Stimulated activated CD8-positive, alpha-beta memory T cell treated with anti-CD3 and anti-CD28 coated beads, Interleukin-12 subunit alpha, Interleukin-12 subunit beta, amount 100 ng/mL, for 4 hours (primary cell): ENCODE data around the gene ETV2.
"Not testable (repeated sequence)": the region's sequence is repeated elsewhere in the genome, so short reads cannot be mapped to it uniquely, and the experiment has no call there.

Experiments used
- DNase-seq: peaks from one replicate; pipeline ENCODE4 v3.0.0-alpha.2; 2020; ENCODE audit warnings: low read depth

ETV2 gene, protein sequence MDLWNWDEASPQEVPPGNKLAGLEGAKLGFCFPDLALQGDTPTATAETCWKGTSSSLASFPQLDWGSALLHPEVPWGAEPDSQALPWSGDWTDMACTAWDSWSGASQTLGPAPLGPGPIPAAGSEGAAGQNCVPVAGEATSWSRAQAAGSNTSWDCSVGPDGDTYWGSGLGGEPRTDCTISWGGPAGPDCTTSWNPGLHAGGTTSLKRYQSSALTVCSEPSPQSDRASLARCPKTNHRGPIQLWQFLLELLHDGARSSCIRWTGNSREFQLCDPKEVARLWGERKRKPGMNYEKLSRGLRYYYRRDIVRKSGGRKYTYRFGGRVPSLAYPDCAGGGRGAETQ

DNA sequence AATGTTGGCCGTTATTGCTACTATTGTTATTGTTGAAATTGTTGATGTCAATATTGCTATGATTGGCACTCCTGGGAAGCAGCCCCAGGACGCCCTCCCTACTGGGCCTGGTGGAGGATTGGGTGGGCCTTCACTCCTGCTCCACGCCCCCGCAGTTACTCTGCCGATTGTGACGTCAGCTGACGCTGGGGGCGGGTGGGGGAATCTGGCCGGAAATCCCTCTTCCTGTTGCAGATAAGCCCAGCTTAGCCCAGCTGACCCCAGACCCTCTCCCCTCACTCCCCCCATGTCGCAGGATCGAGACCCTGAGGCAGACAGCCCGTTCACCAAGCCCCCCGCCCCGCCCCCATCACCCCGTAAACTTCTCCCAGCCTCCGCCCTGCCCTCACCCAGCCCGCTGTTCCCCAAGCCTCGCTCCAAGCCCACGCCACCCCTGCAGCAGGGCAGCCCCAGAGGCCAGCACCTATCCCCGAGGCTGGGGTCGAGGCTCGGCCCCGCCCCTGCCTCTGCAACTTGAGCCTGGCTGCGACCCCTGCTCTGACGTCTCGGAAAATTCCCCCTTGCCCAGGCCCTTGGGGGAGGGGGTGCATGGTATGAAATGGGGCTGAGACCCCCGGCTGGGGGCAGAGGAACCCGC lies at the start of gene ETV2:
ETV2 (plus strand) TSS at position 231 of the 637 bp plus-strand sequence. CDS start 716 bp downstream, outside the sequence.
- peak; percentile 36 for DNase-seq

DNA sequence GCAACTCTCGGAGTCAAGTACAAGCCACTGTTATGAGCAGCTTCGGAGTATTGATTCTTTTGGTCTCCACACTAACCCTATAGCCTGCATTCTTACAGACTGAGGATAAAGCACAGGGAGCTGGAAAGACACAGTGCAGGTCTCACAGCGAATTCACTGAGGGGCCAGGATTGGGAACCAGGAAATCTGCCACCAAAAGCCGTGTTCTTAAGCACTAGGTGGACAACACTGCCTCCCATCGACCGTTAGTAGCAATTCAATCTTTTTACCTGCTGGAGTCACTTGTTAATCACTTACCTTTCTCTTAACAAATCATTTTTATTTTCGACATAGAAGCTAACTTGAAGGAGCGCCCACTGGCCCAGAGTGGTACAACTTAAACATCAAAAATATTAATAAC lies 49.3 kb upstream of the ETV2 start:
- no peak for DNase-seq

DNA sequence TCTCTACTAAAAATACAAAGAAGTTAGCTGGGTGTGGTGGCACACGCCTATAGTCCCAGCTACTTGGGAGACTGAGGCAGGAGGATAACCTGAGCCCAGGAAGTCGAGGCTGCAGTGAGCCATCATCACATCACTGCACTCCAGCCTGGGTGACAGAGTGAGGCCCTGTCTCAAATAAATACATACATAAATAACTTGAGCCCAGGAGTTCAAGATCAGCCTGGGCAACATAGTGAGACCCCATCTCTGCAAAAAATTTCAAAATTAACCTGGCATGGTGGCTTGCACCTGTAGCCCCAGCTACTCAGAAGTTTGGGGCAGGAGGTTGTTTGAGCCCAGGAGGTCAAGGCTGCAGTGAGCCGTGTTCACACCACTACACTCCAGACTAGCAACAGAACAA lies 46.5 kb upstream of the ETV2 start:
- DNase-seq = not testable (repeated sequence)

DNA sequence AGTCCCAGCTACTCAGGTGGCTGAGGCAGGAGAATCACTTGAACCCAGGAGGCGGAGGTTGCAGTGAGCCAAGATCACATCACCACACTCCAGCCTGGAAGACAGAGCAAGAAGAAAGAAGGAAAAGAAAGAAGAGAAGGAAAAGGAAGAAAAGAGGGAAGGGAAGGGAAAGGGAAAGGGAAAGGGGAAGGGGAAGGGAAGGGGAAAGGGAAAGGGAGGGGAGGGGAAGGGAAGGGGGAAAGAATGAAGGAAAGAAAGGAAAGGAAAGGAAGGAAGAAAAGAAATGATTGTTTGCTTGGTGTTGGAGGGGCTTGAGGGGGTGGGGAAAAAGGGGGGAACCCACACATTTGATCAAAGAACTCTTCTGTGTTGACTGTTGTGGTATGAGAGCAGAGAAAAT lies 45.6 kb upstream of the ETV2 start:
- DNase-seq = no peak

DNA sequence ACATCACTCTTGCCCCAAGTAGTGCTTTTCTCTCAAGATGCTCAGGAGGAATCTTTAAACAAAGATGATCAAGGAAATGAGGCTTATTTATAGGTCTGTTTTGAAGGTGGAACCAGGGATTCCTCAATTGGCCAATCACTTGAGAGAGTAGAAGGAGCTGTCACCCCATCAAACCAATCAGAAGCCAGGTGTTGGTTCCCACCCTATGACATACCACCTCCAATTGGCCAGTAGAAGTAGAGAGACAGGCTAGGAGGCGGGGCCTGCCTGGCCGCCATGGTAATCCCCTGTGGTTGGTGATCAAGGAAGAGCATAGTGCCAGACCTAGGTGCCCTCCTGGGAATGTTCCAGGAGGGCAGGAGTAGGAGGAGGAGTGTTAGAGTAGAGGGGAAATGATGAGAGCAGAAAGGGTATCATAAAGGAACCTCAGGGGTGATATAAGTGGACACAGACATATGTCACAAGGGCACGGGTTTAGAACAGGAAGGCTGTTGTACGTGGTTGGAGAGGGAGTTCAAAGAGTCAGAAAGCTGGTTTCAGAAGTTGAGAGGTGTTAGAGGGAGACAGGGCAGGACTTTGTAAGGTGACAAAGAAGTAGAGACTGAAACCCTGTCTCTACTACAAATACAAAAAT lies 45.1 kb upstream of the ETV2 start:
- no peak for DNase-seq

DNA sequence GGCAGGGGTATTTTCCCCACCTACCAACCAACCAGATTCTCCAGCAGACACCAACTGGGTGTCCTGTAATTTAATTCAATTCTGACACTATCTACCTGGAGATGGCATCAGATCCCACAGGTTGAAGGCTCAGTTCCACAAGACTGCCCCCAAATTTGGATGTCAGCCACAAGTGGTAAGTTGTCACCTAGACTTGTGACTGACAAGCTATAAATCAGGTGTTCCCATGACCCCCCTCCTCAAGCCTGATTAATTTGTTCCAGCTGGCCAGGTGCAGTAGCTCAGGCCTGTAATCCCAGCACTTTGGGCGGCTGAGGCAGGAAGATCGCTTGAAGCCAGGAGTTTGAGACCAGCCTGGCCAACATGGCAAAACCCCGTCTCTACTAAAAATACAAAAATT lies 39.6 kb upstream of the ETV2 start:
- DNase-seq = no peak

DNA sequence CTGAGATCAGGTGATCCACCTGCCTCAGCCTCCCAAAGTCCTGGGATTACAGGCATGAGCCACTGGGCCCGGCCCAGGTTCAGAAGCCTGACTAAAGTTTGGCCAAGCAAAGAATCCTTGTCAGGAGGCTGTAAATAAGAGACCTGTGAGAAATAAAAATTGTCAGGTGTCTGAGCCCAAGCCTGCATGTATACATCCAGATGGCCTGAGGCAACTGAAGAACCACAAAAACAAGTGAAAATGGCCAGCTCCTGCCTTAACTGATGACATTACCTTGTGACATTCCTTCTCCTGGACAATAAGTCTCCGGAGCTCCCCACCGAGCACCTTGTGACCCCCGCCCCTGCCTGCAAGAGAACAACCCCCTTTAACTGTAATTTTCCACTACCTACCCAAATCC lies 37.1 kb upstream of the ETV2 start:
- DNase-seq = not testable (repeated sequence)

DNA sequence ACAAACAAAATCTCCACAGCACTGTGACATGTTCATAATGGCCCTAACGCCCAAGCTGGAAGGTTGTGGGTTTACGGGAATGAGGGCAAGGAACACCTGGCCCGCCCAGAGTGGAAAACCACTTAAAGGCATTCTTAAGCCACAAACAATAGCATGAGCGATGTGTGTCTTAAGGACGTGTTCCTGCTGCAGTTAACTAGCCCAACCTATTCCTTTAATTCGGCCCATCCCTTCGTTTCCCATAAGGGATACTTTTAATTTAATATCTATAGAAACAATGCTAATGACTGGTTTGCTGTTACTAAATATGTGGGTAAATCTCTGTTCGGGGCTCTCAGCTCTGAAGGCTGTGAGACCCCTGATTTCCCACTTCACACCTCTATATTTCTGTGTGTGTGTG lies 34.4 kb upstream of the ETV2 start:
- DNase-seq = not testable (repeated sequence)

DNA sequence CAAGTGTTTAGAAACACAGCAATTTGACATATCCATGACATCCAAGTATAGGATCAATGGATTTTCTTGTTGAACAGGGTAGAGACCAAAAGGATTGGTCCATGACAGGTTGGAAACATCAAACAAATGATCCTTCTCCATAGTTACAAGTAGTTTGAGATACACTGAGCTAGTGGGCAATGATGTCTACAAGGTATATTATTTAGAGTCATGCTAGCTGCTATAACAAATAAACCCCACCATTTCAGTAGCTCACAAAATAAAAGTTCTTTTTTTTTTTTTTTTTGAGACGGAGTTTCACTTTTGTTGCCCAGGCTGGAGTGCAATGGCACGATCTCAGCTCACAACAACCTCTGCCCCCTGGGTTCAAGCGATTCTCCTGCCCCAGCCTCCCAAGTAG lies 33.9 kb upstream of the ETV2 start:
- DNase-seq = no peak

DNA sequence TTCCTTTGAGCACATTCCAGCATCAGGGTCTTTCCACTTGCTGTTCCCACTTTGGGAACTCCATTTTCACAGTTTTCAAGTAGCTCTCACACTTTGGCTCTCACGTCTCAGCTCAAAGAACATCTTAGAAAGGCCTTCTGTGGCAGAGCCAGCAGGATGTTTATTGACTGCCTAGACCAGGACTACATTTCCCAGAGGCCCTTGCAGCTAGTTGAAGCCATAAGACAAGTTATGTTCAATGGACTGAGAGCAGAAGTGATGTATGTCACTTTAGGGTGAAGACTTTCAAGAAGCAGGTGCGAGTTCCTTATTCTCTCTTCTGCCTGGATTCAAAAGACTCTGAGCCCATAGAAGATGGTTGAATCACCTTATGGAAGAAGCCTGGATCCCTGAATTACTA lies 33.3 kb upstream of the ETV2 start:
- DNase-seq = no peak

DNA sequence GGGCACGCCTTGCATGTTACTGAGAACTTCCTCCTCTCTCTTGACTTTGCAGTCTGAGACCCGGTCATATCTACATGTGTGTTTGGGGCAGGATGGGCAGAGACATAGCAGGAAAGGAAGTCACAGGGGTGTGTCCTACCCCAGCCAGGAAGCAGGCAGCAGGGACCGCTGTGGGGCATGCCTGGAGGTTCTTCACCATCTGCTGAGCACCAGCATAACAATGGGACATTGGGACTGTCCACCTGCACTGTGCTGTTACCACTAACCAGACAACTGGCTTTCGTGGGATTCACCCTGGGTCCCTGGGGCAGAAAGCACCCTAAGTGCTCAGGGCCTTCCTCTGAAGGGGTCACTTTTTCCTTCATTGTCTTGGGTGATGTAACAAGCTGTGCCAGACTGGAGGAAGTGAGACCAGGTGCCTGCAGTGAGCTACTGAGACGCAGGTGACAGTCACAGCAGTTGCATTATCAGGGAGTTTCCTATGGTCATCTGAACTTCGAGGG lies 31.6 kb upstream of the ETV2 start:
- no peak for DNase-seq

DNA sequence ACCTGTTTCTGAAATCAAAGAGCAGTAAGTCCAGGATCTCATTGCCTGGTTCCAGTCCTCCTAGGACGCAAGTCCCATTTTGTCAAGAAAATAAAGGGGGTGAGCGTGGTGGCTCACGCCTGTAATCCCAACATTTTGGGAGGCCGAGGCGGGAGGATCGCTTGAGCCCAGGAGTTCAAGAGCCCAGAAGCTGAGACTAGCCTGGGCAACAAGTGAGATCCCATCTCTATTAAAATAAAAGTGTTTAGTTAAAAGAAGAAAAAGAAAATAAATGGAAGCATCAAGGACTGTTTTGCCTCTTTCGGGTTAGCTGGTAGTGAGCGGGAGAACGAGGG lies 29.4 kb upstream of the ETV2 start:
- DNase-seq = no peak

DNA sequence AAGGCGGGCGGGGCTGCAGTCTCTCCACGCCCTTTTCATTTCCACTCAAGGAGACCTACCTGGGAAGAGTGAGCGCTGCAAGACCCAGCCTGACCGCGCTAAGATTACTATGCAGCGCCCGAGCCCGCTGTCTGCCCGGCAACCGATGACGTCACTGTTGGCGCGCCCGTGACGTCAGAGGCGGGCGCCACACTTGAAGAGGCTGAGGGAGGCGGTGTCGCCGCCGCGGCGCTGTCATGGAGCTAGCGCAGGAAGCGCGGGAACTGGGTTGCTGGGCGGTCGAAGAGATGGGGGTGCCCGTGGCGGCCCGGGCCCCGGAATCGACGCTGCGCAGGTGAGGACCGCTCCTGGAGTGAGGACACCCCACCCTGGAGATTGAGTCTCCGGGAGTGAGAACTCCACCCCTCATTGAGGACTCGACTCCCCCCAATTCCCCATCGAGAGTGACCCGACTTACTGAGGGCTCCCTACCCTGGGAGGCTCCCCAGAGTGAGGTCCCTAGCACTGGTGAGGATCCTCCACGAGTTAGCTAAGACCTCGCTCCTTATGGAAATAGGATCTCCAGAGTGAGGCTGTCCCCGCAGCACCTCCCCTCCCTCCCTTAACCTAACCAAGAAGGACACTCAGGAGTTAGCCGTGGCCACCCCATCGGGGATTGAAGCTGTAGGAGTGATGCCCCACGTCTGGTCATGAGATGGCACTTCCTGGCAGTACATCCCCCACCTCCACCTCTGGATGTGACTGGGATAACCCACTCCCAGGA lies 28.8 kb upstream of the ETV2 start, which contains the start of gene HAUS5:
HAUS5 (plus strand) TSS at position 177 of the 763 bp plus-strand sequence; CDS start at position 237, 60 bp downstream.
- DNase-seq = peak; percentile 93

DNA sequence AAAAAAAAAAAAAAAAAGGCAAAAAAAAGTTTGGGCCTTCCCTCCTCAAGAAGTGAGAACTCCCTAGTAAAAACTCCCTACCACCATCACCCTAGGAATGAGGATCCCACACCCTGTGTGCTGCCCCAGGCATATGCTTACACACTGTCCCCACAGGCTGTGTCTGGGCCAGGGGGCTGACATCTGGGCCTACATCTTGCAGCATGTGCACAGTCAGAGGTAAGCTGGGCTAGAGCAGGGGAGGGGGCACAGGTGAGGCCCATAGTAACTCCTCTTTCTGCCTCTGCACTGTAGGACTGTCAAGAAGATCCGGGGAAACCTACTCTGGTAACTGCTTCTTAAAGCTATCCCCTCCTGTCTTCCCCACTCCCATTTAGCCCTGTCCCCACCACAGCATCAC lies 28.0 kb upstream of the ETV2 start:
- DNase-seq = no peak

DNA sequence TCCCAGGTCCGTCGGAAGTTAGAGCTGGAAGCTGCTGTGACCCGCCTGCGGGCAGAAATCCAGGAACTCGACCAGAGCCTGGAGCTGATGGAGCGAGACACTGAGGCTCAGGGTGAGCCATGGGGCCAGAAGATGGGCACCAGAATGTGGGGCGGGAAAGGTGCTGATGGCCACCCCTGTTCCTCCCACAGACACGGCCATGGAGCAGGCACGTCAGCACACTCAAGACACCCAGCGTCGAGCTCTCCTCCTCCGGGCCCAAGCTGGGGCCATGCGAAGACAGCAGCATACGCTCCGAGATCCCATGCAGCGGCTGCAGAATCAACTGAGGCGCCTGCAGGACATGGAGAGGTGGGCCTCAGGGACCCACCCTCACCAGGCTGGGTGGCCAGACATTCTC lies 26.5 kb upstream of the ETV2 start:
- DNase-seq = no peak

DNA sequence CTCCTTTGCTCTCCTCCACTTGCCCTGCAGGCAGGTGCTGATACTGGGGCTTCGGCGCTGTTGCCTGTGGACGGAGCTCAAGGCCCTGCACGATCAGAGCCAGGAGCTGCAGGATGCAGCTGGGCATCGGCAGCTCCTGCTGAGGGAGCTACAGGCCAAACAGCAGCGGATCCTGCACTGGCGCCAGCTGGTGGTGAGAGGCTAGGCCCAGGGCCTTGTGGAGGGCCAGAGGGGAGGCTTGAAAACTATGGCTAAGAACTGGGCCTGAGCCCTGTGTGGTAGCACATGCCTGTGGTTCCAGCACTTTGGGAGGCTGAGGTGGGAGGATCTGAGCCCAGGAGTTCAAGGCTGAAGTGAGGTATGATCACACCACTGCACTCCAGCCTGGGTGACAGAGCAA lies 22.7 kb upstream of the ETV2 start:
- no peak for DNase-seq

DNA sequence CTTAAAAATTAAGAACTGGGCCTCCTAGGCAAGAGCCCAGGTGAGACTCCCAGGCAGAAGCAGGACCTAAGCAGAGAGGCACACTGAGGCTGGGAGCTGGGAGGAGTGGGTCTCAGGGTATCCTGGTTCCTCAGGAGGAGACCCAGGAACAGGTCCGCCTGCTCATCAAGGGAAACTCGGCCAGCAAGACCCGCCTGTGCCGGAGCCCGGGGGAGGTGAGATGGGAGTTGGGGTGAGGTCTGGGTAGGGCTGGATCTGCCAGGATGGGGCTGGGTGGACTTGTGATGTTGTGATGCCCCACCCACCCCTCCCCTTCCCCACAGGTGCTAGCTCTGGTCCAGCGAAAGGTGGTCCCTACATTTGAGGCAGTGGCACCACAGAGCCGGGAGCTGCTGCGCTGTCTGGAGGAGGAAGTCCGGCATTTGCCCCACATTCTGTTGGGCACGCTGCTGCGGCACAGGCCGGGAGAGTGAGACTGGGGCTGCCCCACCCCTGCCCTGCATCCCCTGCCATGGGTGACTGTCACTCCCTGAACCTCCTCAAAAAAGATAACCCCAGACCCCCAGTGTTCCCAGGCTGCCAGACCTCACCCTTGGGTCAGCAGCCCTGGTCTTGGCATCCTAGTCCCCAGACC lies 22.1 kb upstream of the ETV2 start:
- no peak for DNase-seq

DNA sequence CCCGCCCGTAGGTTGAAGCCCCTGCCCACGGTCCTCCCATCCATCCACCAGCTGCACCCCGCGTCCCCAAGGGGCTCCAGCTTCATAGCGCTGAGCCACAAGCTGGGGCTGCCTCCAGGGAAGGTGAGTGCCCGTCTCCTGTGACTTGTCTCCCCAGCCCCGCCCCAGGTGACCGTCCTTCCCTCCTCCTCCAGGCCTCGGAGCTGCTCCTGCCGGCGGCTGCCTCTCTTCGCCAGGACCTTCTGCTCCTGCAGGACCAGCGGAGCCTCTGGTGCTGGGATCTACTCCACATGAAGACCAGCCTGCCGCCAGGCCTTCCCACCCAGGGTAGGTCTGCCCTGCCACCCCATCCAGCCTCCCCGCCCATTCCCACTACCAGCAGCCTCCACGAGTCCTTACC lies 21.5 kb upstream of the ETV2 start:
- no peak for DNase-seq

DNA sequence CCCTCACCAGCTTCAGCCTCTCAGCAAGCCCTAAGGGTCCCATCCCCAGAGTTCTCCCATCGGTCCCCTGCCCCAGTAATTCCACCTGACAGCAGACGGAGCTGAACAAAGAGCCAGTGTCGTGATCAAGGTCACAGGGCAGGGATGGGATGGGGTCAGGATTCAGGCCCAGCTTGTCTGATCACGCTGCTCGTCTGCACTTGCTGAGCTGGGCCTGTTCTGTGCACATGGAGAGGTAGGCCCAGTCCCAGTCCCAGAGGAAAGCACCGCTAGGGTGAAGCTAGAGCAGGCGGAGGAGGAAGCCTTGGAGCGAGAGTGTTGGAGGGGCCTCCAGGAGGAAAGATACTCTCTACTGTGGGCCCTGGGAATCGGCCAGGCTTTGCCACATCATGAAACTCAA lies 19.8 kb upstream of the ETV2 start:
- DNase-seq = no peak

DNA sequence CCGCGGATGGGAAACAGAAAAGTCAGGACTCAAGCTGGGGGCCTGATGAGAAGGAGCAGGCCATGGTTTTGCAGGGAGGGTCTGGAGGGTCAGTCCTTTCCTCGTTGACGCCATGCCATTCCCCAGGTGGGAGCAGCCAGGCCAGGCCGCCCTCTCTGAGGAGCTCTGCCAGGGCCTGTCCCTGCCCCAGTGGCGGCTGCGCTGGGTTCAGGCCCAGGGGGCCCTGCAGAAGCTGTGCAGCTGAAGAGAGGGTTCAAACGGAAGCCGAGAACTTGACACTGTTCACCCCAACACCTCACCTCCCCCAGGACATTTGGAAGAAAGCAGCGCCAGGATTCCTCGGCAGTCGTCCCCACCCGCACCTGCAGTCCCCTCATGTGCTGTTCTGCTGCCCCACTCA lies 18.8 kb upstream of the ETV2 start:
- no peak for DNase-seq

DNA sequence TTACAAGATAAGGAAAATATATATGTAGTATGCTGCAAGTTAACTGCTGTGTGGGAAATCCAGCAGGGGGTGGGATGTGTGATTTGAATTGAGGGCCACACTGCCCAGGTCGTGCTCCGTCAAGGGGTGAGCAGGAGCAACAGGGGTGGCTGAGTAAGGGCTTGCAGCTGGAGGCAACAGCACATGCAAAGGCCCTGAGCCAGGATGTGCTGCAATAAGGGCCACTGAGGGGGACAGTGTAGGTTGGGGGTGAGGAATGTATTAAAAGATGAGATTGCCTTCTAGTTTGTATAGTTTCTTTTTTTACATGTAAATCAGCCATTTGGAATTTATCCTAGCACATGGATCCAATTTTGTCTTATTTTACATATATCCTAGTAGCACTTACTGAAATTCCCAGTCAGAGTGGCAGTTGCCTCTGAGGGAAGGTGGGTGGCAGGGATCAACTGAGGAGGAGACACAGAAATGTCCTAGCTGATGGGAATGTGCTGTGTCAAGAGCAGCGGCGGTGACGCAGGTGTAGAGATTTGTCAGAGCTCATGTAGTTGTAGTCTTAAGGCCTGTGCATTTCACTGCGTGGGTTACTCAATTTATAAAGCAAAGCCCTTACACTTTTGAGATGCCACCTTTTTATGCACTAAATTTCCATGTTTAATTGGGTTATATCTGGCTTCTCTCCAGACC lies 18.1 kb upstream of the ETV2 start:
- DNase-seq = no peak

DNA sequence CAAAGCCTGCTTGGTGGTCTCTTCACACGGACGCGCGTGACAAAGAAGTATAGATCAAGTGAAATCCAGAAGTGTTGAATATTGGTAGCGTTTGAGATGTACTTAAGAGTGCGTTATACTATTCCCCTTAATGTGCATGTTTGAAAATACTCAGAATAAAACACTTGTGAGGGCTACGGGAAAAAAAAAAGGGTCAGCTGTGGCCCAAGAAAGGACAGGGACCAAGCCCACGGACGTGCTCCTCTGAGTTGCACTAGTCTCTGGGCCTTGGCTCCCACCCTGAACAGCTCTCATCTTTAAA lies 13.3 kb upstream of the ETV2 start:
- DNase-seq = no peak
